Left kidney (tissue), 2 donors: Measurements from ENCODE around the gene WDR93. TPM values are rescaled to one million over a fixed set of nuclear protein-coding genes. Genes with fewer than 3 reads are reported as not detected.
"Not testable (repeated sequence)": the region's sequence is repeated elsewhere in the genome, so short reads cannot be mapped to it uniquely, and the experiment has no call there.

Experiments
- DNase-seq: peaks from one replicate; pipeline ENCODE4 v3.0.0-alpha.2; 2013
- polyA plus RNA-seq: library from polyadenylated mRNA; unstranded; fragments of 120-200 nt; gene quantifications from one replicate; pipeline ENCODE4 v1.2.1, GENCODE V29; 2013; ENCODE audit not compliant: insufficient read length

Gene WDR93
- polyA plus RNA-seq, 1 donor, result 3.7 TPM

DNA sequence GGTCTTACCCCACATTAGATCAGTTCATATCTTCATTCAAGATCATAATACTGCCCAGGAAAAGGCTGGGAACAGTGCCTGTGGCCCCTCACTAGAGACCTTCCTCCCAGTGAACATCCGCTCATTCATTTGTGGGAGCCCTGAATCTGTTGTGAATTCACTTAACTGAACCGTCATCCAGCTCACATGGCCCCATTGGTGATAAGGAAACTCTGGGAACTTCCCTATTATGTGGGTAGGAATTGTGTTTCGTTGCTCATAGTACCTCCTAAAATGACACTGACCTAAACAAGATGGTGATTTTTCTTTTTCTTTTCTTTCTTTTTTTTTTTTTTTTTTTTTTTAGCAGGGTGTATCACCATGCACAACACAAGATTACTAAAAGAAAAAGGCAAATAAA, 78.8 kb downstream of the WDR93 start:
- DNase-seq, result no peak

DNA sequence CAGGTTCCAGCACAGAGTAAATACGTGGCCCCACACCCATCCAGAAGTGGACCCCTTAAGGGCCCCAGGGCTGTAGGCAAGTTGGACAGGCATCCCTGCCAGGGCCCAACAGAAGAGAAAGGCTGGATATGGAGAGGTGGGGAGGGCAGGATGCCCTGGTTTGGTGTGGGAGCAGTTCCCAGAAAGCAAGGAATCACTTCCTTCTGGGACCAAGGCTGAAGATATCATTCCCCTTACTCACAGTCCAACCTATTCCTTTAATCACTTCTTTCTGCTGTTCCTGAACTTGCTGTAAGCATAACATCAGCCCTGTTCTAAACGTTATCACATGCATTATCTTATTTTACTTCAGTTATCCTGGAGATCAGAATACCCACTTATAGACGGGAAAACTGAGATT, 79.4 kb downstream of the WDR93 start:
- DNase-seq, result no peak

DNA sequence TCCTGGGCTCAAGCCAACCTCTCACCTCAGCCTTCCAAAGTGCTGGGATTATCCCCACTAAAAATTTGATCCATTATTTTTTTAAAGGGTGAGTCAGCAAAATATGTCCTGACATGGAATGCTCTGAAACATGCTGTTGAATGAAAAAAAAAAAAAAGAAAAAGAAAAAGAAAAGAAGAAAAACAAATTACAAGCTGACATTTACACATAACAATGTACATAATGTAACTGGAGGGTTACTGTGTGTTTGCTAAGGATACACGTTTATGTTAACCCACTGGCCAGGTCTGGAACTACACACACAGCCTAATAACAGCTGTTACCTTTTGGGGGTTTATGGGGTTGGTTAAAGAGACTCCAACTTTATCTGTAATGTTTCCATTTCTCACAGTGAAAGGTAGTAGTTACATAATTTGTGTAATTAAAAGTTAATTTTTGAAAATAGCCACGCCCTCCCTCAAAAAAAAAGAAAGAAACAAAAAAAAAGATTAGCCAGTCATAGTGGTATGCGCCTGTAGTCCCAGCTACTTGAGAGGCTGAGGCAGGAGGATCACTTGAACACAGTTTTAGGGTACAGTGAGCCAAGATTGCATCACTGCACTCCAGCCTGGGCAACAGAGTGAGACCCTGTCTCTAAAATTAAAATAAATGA, 82.4 kb downstream of the WDR93 start:
- DNase-seq, result no peak

DNA sequence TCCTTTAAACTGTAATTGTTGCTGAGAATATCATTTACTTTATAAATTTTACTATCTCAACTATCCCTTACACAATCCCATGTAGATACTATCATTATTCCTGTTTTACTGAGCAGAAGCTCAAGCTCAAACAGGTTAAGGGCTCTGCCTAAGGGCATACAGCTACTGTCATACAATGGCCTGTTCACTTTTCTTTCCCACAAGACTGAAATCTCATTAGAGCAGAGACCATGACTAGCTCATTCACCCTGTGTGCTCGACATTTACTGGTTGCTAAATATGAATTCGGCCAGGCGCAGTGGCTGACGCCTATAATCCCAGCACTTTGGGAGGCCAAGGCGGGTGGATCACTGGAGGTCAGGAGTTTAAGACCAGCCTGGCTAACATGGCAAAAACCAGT, 83.9 kb downstream of the WDR93 start:
- DNase-seq, result no peak

- no peak for DNase-seq
These were observed 85.2 kb downstream of the WDR93 start for GRCh38 chr15:89775815-89776214.

DNA sequence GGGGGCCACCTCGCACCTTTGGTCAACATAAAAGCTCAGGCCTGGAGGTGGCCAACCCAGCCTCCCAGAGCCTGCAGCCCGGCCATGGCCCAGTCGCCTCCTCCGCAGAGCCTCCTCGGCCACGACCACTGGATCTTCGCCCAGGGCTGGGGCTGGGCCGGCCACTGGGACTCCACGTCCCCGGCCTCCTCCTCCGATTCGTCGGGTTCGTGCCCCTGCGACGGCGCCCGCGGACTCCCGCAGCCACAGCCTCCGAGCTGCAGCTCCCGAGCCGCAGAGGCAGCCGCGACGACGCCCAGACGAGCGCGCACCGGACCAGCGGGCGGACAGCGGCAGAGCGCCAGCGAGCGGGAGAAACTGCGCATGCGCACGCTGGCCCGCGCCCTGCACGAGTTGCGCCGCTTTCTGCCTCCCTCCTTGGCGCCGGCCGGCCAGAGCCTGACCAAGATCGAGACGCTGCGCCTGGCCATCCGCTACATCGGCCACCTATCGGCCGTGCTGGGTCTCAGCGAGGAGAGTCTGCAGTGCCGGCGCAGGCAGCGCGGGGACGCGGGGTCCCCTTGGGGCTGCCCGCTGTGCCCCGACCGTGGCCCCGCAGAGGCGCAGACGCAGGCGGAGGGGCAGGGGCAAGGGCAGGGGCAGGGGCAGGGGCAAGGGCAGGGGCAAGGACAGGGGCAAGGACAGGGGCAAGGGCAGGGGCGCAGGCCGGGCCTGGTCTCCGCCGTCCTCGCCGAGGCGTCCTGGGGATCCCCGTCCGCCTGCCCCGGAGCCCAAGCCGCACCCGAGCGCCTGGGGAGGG, 85.9 kb downstream of the WDR93 start, which contains the start of gene MESP2:
MESP2 (plus strand) TSS at position 59 of the 799 bp plus-strand sequence; CDS start at position 85, 26 bp downstream.
- DNase-seq, result peak; percentile 82

DNA sequence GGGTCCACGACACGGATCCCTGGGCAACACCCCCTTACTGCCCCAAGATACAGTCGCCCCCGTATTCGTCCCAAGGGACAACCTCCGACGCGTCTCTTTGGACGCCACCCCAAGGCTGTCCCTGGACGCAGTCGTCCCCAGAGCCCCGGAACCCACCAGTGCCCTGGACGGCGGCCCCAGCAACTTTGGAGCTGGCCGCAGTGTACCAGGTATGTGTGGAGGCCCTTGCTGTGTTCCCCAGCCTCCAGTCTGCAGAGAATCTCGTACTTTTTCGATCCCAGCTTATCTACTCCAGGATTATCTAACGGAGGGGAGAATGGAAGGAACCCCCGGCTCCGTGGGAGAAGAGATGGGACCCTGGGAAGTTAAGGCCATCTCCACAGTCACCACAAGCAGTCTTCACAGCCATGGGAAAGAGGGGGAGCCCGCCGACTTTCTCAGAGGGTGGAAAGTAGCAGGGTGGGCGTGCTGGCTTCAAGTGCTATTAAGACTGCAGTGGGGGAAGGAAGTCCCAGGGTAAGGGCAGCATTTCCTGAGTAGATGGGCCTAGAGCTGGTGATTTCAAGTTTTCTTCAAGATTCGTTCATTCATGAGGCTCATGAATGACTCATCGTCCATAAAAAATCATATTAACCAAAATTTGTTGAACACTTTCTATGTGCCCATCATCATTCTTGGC, 86.6 kb downstream of the WDR93 start:
- DNase-seq, result no peak

- no peak for DNase-seq
These were observed 87.3 kb downstream of the WDR93 start for GRCh38 chr15:89777782-89778380.

GRCh38 chr15:89778861-89779260, 88.2 kb downstream of the WDR93 start:
- no peak for DNase-seq

DNA sequence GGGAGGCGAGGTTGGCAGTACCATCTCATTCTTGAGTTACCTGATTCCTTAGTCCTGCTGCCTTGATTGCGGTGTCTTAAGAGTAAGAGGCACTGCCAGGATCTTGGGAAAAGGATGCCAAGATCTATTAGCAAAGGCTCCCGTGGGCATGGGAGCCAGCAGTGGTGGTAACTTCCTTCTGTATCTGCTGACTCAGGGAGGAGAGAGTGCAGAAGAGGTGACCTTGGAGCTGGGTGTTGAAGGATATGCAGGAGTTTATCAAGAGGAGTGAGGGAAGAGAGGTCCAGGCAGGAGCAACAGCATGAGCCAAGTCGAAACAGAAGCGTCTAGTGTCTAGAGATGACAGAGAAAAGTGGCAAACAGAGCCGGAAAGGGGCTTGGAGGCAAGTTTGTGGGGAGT, 90.0 kb downstream of the WDR93 start:
- DNase-seq, result no peak

DNA sequence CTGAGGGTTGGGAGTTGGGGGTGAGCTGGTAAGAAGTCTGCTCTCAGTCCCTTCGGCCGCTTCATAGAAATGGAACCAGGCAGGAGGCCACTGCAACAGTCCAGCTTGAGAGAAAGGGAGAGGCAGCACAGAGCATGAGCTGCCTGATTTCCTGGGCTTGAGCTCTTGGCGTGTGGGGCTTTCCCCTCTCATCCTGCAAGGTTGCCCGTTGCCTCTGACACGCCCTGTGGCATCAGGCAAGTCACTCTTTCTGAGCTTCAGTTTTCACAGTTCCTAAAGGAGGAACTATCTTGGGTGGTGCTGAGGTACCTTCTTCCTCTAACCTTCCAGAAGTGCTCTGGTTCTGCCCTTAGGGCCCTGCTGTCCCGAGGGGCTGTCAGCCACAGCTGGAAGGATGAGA, 90.4 kb downstream of the WDR93 start:
- no peak for DNase-seq

DNA sequence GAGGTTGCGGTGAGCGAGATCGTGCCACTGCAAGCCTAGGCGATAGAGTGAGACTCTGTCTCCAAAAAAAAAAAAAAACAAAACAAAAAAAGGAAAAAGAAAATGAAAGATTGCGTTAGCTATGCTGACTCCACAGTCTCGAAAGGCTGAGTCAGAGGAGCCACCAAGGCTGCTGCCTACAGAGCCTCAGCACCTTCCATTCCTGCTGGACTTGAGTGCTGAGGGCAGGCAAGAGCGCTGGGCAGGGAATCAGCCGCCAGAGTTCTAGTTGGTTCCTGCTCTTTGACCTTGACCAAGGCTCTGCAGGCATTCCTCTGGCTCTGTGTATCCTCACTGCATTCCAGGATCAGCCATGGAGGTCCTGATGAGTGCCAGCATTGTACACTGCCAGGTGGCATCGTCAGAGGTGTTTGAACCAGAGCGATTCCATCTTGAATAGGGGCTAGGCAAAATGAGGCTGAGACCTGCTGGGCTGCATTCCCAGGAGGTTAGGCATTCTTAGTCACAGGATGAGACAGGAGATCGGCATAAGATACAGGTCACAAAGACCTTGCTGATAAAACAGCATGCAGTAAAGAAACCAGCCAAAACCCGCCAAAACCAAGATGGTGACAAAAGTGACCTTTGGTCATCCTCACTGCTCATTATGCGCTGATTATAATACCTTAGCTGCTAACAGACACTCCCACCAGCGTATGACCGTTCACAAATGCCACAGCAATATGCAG, 91.4 kb downstream of the WDR93 start:
- DNase-seq, result no peak

DNA sequence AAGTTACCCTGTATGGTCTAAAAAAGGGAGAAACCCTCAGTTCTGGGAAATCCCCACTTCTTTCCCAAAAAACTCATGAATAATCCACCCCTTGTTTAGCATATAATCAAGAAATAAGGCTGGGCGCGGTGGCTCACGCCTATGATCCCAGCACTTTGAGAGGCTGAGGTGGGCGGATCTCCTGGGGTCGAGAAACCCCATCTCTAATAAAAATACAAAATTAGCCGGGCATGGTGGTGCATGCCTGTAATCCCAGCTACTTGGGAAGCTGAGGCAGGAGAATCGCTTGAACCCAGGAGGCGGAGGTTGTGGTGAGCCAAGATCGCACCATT, 92.0 kb downstream of the WDR93 start:
- DNase-seq, result not testable (repeated sequence)

DNA sequence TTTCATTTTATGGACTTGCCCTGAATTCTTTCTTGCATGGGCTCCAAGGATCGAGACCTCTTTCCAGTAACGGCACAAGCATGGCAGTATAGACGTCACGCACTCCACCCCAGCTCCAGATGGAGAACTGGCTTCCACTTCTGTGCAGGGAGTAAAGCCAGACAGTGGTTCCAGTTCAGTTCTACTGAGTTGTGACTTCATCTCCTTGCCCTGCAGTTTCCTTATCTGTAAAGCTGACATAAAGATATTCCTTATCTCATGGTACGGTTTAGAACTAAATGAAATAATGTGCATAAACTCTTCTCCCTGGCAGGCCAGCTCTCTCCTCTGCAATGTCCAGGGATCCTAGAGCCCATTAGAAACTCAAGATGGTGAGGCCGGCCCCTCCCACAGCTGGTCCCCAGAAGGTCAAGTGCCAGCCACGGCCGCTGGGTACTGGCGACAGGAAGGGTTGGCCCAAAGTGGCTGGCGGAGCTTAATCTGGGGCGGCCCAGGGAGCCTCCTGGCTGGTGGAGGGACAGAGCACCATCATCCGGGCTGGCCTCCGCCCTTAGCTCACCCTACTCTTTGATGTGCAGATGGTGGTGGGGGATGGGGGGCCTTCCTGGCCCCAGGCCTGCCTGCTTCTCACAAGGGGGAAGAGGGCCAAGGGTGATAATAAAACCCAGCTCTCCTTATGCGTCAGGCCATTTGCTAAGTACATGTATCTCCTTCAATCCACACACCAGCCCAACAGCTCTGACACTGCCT, 92.7 kb downstream of the WDR93 start:
- DNase-seq, result no peak

GRCh38 chr15:89783861-89784685, 93.5 kb downstream of the WDR93 start:
- no peak for DNase-seq

DNA sequence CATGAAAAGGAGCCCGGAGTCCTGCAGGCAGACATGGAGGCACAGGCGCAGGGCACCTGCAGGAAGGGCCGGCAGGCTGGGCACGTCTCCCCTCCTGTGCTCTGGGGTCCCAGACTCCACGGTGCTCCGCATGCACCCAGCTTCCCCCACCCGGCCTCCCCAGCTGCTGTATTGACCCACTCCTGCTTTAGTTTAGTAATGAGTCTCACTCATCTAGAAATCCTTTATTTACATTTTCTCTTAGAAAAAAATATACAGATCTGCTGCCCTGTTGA, 94.0 kb downstream of the WDR93 start:
- no peak for DNase-seq

GRCh38 chr15:89785064-89785773, 94.6 kb downstream of the WDR93 start:
- no peak for DNase-seq

DNA sequence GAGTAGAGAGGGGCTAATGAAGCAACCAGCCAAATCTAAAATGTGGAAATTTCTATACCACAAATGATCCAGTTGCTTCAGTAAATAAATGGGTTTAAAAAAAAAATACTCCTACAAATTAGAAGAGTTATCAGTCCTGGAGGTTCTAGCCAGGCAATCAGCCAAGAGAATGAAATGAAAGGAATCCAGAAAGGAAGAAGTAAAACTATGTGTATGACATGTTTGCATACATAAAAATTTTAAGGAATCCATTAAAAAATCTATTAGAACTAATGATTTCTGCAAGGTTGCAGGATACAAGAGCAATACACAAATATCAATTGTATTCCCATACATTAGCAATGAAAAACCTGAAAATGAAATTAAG, 95.1 kb downstream of the WDR93 start:
- no peak for DNase-seq

DNA sequence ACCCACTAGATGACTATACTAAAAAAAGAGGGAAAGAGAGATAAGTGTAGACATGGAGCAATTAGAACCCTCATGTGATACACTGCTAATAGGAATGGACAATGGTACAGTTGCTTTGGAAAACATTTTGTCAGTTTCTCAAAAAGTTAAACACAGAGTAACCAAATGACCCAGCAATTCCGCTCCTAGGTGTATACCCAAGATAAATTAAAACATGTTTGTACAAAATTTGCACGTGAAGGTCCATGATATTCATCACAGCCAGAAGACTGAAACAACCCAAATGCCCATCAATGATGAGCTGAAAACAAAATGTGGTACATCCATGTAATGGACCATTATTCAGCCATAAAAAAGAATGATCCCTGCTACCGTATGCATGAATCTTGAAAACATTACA, 97.3 kb downstream of the WDR93 start:
- DNase-seq, result no peak

- not testable (repeated sequence) for DNase-seq
These were observed 98.0 kb downstream of the WDR93 start for GRCh38 chr15:89788585-89788984.
